Measurements from ENCODE around the gene PEAK1.

- TF ChIP-seq, protein P1, sequence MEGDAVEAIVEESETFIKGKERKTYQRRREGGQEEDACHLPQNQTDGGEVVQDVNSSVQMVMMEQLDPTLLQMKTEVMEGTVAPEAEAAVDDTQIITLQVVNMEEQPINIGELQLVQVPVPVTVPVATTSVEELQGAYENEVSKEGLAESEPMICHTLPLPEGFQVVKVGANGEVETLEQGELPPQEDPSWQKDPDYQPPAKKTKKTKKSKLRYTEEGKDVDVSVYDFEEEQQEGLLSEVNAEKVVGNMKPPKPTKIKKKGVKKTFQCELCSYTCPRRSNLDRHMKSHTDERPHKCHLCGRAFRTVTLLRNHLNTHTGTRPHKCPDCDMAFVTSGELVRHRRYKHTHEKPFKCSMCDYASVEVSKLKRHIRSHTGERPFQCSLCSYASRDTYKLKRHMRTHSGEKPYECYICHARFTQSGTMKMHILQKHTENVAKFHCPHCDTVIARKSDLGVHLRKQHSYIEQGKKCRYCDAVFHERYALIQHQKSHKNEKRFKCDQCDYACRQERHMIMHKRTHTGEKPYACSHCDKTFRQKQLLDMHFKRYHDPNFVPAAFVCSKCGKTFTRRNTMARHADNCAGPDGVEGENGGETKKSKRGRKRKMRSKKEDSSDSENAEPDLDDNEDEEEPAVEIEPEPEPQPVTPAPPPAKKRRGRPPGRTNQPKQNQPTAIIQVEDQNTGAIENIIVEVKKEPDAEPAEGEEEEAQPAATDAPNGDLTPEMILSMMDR (IDR thresholded peaks at IDR 0.05): no peak
- no peak for TF ChIP-seq POLR2A (IDR thresholded peaks at IDR 0.05)
Observed at GRCh38 chr15:77430213-77430612, 10.3 kb upstream of the PEAK1 start.
